ENCODE data around the gene AP4S1. TPM values are rescaled to one million over a fixed set of nuclear protein-coding genes. Genes with fewer than 3 reads are reported as not detected.
"Not testable (repeated sequence)": the region's sequence is repeated elsewhere in the genome, so short reads cannot be mapped to it uniquely, and the experiment has no call there.

AP4S1 gene
- total and polyA plus RNA-seq, 8 donors, result 0.45 to 15.6 (median 5.0) TPM; not detected in 1

DNA sequence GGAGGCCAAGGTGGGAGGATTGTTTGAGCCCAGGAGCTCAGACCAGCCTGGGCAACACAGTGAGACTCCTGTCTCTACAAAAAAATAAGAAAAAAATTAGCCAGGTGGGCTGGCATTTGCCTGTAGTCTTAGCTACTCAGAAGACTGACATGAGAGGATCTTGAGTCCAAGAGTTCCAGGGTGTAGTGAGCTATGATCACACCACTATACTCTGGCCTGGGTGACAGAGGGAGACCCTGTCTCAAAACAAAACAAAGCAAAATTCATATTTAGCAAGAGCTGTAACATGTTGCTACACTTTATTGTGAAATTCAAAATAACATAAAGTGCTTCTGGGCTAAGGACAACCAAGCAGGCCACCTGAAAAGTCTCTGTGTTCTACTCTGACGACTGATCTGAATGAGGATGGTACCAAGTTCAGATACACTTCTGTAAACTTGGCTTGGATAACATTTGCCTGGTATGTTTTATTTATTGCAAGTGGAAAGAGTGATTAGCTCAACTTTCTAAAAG is 12.3 kb downstream of the AP4S1 start:
- H3K9me3 ChIP-seq, result no peaks in the 10 kb centered on the region
- TF ChIP-seq POLR2A (IDR thresholded peaks at IDR 0.05) (no peak), EP300 (IDR thresholded peaks at IDR 0.05) (no peak), POLR2AphosphoS5 (IDR thresholded peaks at IDR 0.05) (no peak)
- TF ChIP-seq, protein P1, sequence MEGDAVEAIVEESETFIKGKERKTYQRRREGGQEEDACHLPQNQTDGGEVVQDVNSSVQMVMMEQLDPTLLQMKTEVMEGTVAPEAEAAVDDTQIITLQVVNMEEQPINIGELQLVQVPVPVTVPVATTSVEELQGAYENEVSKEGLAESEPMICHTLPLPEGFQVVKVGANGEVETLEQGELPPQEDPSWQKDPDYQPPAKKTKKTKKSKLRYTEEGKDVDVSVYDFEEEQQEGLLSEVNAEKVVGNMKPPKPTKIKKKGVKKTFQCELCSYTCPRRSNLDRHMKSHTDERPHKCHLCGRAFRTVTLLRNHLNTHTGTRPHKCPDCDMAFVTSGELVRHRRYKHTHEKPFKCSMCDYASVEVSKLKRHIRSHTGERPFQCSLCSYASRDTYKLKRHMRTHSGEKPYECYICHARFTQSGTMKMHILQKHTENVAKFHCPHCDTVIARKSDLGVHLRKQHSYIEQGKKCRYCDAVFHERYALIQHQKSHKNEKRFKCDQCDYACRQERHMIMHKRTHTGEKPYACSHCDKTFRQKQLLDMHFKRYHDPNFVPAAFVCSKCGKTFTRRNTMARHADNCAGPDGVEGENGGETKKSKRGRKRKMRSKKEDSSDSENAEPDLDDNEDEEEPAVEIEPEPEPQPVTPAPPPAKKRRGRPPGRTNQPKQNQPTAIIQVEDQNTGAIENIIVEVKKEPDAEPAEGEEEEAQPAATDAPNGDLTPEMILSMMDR (IDR thresholded peaks at IDR 0.05), result no peak
- no peak overlapping the region for H3K4me3 ChIP-seq
- H3K4me1 ChIP-seq, result peaks cover 0 to 15% (median 10%) of the 10 kb centered on the region in 4 donors
- WGBS, 5 donors, result 75 to 88% (median 80%) methylated on average over 1 of the region's 1 CpG
- peaks cover 0 to 11% (median 6%) of the 10 kb centered on the region in 4 donors for H3K36me3 ChIP-seq
- intact Hi-C loops (cut with DNase I; ENCODE audit: low total_unique reads), result no loop called here
- H3K27ac ChIP-seq, result no peak overlapping the region
- no peak for DNase-seq
- no peaks in the 10 kb centered on the region for H3K27me3 ChIP-seq

DNA sequence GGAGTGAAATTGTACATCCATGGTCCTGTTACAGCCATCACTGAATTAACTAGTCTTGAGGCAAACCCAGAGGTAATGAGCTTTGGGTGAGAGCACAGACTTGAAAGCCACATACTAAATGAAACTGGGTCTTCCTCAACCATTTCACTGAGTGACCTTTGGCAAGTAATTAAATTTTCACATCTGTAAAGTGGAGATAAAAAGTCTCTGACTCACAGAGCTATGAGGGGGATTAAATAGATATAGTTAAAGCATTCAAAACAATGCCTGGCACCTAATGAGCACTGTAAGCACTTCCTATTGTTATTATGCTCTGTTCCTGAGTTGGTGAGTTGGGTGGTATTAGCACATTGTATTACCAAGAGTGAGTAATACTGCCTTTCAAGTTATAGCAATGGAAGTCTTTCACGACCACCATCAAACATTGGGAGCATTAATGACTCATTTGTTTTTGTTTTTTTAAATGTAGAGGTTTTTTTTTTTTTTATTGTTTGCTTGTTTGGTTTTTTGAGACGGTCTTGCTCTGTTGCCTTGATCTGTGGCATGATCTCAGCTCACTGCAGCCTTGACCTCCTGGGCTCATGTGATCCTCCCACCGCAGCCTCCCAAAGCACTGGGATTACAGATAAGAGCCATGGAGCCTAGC is 13.2 kb downstream of the AP4S1 start:
- intact Hi-C loops (cut with DNase I; ENCODE audit: low total_unique reads), result no loop called here
- no peaks in the 10 kb centered on the region for H3K9me3 ChIP-seq
- peaks cover 0 to 11% (median 6%) of the 10 kb centered on the region in 4 donors for H3K36me3 ChIP-seq
- H3K4me3 ChIP-seq, result no peak overlapping the region
- DNase-seq, result no peak
- TF ChIP-seq POLR2AphosphoS5 (IDR thresholded peaks at IDR 0.05) (no peak), POLR2A (IDR thresholded peaks at IDR 0.05) (no peak), EP300 (IDR thresholded peaks at IDR 0.05) (no peak)
- TF ChIP-seq, protein P1 (IDR thresholded peaks at IDR 0.05), result no peak
- H3K27ac ChIP-seq, result no peak overlapping the region
- no peaks in the 10 kb centered on the region for H3K27me3 ChIP-seq
- 48 to 73% (median 64%) methylated on average over 2 to 3 of the region's 3 CpGs for WGBS, 5 donors
- peaks cover 0 to 6% (median 2%) of the 10 kb centered on the region in 4 donors for H3K4me1 ChIP-seq

DNA sequence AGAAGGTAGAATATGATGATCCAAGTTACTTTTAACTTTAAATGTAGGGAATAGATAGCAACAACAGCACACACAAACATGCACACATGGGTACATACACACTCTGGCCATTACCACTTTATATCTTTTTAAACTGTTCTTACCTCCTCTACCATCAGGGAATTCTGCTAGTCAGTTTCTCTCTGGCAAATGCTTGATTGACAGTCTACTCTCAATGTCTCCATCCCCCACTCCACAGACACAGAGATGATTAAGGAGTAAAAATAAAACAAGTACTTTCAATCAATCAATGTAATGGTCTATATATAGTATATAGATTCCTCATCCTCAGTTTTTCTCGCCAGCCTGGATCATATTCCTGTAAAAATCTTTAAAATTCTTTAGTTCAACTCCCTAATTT is 16.9 kb downstream of the AP4S1 start:
- Histone ChIP-seq H3K4me1 (no peaks in the 10 kb centered on the region), H3K27ac (no peak overlapping the region), H3K4me3 (no peak overlapping the region), H3K36me3 (peaks cover 0 to 3% (median 0%) of the 10 kb centered on the region in 4 donors), H3K27me3 (no peaks in the 10 kb centered on the region), H3K9me3 (no peaks in the 10 kb centered on the region)
- TF ChIP-seq POLR2A (IDR thresholded peaks at IDR 0.05), result no peak
- TF ChIP-seq POLR2AphosphoS5 (IDR thresholded peaks at IDR 0.05), result no peak
- no peak for TF ChIP-seq EP300 (IDR thresholded peaks at IDR 0.05)
- TF ChIP-seq, protein P1 (IDR thresholded peaks at IDR 0.05), result no peak
- intact Hi-C loops (cut with DNase I; ENCODE audit: low total_unique reads), result no loop called here
- DNase-seq, result no peak
- WGBS, 5 donors, result 84 to 94% (median 91%) methylated on average over 1 of the region's 1 CpG

DNA sequence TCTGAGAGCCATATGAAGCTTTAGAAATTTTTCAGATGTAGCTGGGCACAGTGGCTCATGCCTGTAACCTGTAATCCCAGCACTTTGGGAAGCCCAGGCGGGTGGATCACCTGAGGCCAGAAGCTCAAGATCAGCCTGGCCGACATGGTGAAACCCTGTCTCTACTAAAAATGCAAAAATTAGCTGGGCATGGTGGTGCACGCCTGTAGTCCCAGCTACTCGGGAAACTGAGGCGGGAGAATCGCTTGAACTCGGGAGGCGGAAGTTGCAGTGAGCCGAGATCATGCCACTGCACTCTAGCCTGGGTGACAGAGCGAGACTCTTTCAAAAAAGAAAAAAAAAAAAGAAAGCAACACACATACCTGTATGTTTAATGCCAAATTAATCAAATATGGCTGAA is 17.4 kb downstream of the AP4S1 start:
- intact Hi-C loops (cut with DNase I; ENCODE audit: low total_unique reads); H3K27ac ChIP-seq; DNase-seq; H3K36me3 ChIP-seq; H3K9me3 ChIP-seq; H3K27me3 ChIP-seq; H3K4me3 ChIP-seq; H3K4me1 ChIP-seq: not testable (repeated sequence)
- WGBS, 5 donors, result 84 to 96% (median 89%) methylated on average over 10 of the region's 10 CpGs

DNA sequence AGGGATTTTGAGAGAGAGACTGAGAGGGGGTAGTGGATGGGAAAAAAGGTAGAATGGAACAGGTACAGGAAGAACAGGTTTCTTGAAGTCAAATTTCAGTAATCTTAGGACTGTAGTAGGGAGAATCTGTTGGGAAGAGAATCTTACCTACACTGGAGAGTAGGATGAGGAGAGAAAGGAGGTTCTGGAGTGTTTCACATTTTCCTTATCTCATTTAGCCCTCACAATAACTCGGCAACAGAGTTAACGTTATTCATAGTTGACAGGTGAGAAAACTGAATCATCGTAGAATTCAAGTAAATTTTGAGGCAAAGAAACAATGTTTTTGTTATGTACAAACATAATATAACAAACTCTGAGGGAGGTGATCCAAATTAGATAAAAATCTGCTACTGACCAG is 17.9 kb downstream of the AP4S1 start:
- H3K4me3 ChIP-seq, result no peak overlapping the region
- 51 to 65% (median 54%) methylated on average over 3 of the region's 3 CpGs for whole genome bisulfite sequencing, 5 donors
- TF ChIP-seq EP300 (IDR thresholded peaks at IDR 0.05) (no peak), POLR2A (IDR thresholded peaks at IDR 0.05) (no peak), POLR2AphosphoS5 (IDR thresholded peaks at IDR 0.05) (no peak)
- TF ChIP-seq, protein P1 (IDR thresholded peaks at IDR 0.05), result no peak
- intact Hi-C loops (cut with DNase I; ENCODE audit: low total_unique reads), result no loop called here
- H3K4me1 ChIP-seq, result peaks cover 0 to under 1% (median 0%) of the 10 kb centered on the region in 4 donors
- H3K9me3 ChIP-seq, result no peaks in the 10 kb centered on the region
- H3K27me3 ChIP-seq, result no peaks in the 10 kb centered on the region
- H3K27ac ChIP-seq, result no peak overlapping the region
- no peak for DNase-seq
- H3K36me3 ChIP-seq, result no peaks in the 10 kb centered on the region

Measured in stomach (tissue), 9 donors.